CD4-positive, CD25-positive, alpha-beta regulatory T cell (primary cell): ENCODE results near the gene RHD. TPM values are rescaled to one million over a fixed set of nuclear protein-coding genes. Genes with fewer than 3 reads are reported as not detected.
A peak's percentile ranks its signal among the peaks of the same experiment; 100 is the strongest.

ENCODE experiments used
- ATAC-seq, 2 donors: fragments of 150-1000 bp; cut with Tn5 transposase; one replicate each; pipeline ENCODE4 v1.10.0; 2021; ENCODE audit warnings: low read depth in 2 of 2, moderate number of reproducible peaks in 2 of 2, moderate library complexity in 1 of 2
- DNase-seq, 3 donors: peaks; one replicate each; pipeline versions ENCODE4 v3.0.0 to v3.0.0-alpha.2; 2012 to 2022; ENCODE audit warnings: mixed read lengths in 1 of 3
- H3K27ac ChIP-seq: one replicate; pipeline ENCODE4 v1.7.0; 2013; ENCODE audit warnings: mild to moderate bottlenecking, low read length; ENCODE audit not compliant: insufficient read depth, poor library complexity, severe bottlenecking
- H3K27me3 ChIP-seq: one replicate; pipeline ENCODE4 v1.7.0; 2013; ENCODE audit warnings: low read length; ENCODE audit not compliant: control insufficient read depth, insufficient read depth
- H3K36me3 ChIP-seq: one replicate; pipeline ENCODE4 v1.7.0; 2013; ENCODE audit warnings: mild to moderate bottlenecking, low read length, moderate library complexity; ENCODE audit not compliant: control insufficient read depth, insufficient read depth
- H3K4me1 ChIP-seq: 2 replicates; pipeline ENCODE4 v1.7.0; 2013; ENCODE audit warnings: mild to moderate bottlenecking, low read length; ENCODE audit not compliant: insufficient read depth, control insufficient read depth, poor library complexity, severe bottlenecking
- H3K4me3 ChIP-seq: one replicate; pipeline ENCODE4 v1.7.0; 2013; ENCODE audit warnings: low read depth, mild to moderate bottlenecking, low read length, moderate library complexity
- H3K9me3 ChIP-seq, 2 experiments: 1 replicate in 1 of 2; 2 replicates in 1 of 2; pipeline ENCODE4 v1.7.0; 2013; ENCODE audit warnings: low read length in 2 of 2, mild to moderate bottlenecking in 1 of 2, moderate library complexity in 1 of 2; ENCODE audit not compliant: control insufficient read depth in 2 of 2
- H3K27ac Mint-ChIP-seq, 3 donors: one replicate each; pipeline ENCODE4 v1.8.0; 2020 to 2022; ENCODE audit warnings: mild to moderate bottlenecking in 3 of 3, mixed read lengths in 3 of 3, moderate library complexity in 2 of 3
- H3K27me3 Mint-ChIP-seq: one replicate; pipeline ENCODE4 v1.8.0; 2022; ENCODE audit warnings: mild to moderate bottlenecking, mixed read lengths
- H3K36me3 Mint-ChIP-seq: one replicate; pipeline ENCODE4 v1.8.0; 2020; ENCODE audit warnings: mixed read lengths
- H3K4me1 Mint-ChIP-seq, 4 donors: one replicate each; pipeline ENCODE4 v1.8.0; 2020 to 2022; ENCODE audit warnings: mixed read lengths in 4 of 4, mild to moderate bottlenecking in 1 of 4
- H3K4me3 Mint-ChIP-seq, 4 donors: one replicate each; pipeline ENCODE4 v1.8.0; 2020 to 2022; ENCODE audit warnings: mild to moderate bottlenecking in 4 of 4, mixed read lengths in 4 of 4, moderate library complexity in 3 of 4
- H3K9me3 Mint-ChIP-seq, 7 donors: one replicate each; pipeline ENCODE4 v1.8.0; 2020 to 2022; ENCODE audit warnings: mixed read lengths in 7 of 7, mild to moderate bottlenecking in 3 of 7, moderate library complexity in 2 of 7
- polyA plus RNA-seq, 4 donors: library from polyadenylated mRNA; unstranded; fragments of 300-500 nt; fragmentation: Illumina TruSeq; gene quantifications; one replicate each; pipeline ENCODE4 v1.2.3, GENCODE V29; 2021
- total RNA-seq: library from RNA; stranded (reverse); gene quantifications from one replicate; pipeline ENCODE4 v1.2.3, GENCODE V29; 2022

Gene RHD
- total and polyA plus RNA-seq, 5 donors from 2014 or later: 0.10 to 0.48 (median 0.29) TPM

- Histone ChIP-seq H3K4me1 (peaks cover 46% of the 10 kb centered on the region), H3K4me3 (no peak overlapping the region), H3K27ac (no peak overlapping the region), H3K27me3 (no peaks in the 10 kb centered on the region), H3K36me3 (peaks cover 18% of the 10 kb centered on the region), H3K9me3 (no peaks in the 10 kb centered on the region)
- peaks cover 4% of the 10 kb centered on the region for H3K27me3 Mint-ChIP-seq
- no peak overlapping the region for H3K27ac Mint-ChIP-seq
- H3K4me1 Mint-ChIP-seq: peaks cover 24 to 54% (median 40%) of the 10 kb centered on the region in 4 donors
- peak overlapping the region in 1 of 4 donors; percentile 70 for H3K4me3 Mint-ChIP-seq
- no peaks in the 10 kb centered on the region for H3K9me3 Mint-ChIP-seq
- peaks cover 19% of the 10 kb centered on the region for H3K36me3 Mint-ChIP-seq
- ATAC-seq (no peak), DNase-seq (no peak)
Observed at GRCh38 chr1:25238046-25238445, 34.3 kb upstream of the RHD start.

- Histone ChIP-seq H3K9me3 (no peaks in the 10 kb centered on the region), H3K27me3 (no peaks in the 10 kb centered on the region), H3K4me1 (peaks cover 56% of the 10 kb centered on the region), H3K36me3 (peaks cover 37% of the 10 kb centered on the region), H3K4me3 (peak overlapping the region; percentile 93), H3K27ac (peak overlapping the region; percentile 87)
- peaks cover 4% of the 10 kb centered on the region for H3K27me3 Mint-ChIP-seq
- H3K36me3 Mint-ChIP-seq: peaks cover 26% of the 10 kb centered on the region
- H3K9me3 Mint-ChIP-seq: no peaks in the 10 kb centered on the region
- DNase-seq (peak; percentile 75 to 91 (median 79)), ATAC-seq (peak; percentile 84 to 86)
- peaks cover 30 to 64% (median 54%) of the 10 kb centered on the region in 4 donors for H3K4me1 Mint-ChIP-seq
- H3K27ac Mint-ChIP-seq: peak overlapping the region; percentile 95 to 97 (median 97)
- H3K4me3 Mint-ChIP-seq: peak overlapping the region; percentile 91 to 98 (median 95)
Observed at GRCh38 chr1:25239681-25240541, 32.4 kb upstream of the RHD start.

- Histone ChIP-seq H3K27ac (peak overlapping the region; percentile 31), H3K4me1 (peaks cover 77% of the 10 kb centered on the region), H3K27me3 (no peaks in the 10 kb centered on the region), H3K36me3 (peaks cover 45% of the 10 kb centered on the region), H3K4me3 (peak overlapping the region; percentile 94), H3K9me3 (no peaks in the 10 kb centered on the region)
- Mint-ChIP-seq H3K4me3 (peak overlapping the region; percentile 67 to 98 (median 93)), H3K27ac (peak overlapping the region in 2 of 3 donors; percentile 11 to 42), H3K9me3 (no peaks in the 10 kb centered on the region), H3K27me3 (peaks cover 10% of the 10 kb centered on the region), H3K36me3 (peaks cover 40% of the 10 kb centered on the region), H3K4me1 (peaks cover 38 to 83% (median 68%) of the 10 kb centered on the region in 4 donors)
- DNase-seq: no peak
- ATAC-seq: no peak
Observed at GRCh38 chr1:25243907-25244306, 28.4 kb upstream of the RHD start.

- H3K4me1 Mint-ChIP-seq: peaks cover 30 to 69% (median 55%) of the 10 kb centered on the region in 4 donors
- ATAC-seq (no peak), DNase-seq (no peak)
- H3K4me3 Mint-ChIP-seq: peak overlapping the region; percentile 92 to 98 (median 98)
- no peaks in the 10 kb centered on the region for H3K27me3 ChIP-seq
- H3K36me3 ChIP-seq: peaks cover 45% of the 10 kb centered on the region
- H3K36me3 Mint-ChIP-seq: peaks cover 40% of the 10 kb centered on the region
- H3K4me3 ChIP-seq: peak overlapping the region; percentile 94
- no peaks in the 10 kb centered on the region for H3K9me3 Mint-ChIP-seq
- peak overlapping the region; percentile 99 to 100 (median 100) for H3K27ac Mint-ChIP-seq
- no peaks in the 10 kb centered on the region for H3K9me3 ChIP-seq
- H3K27me3 Mint-ChIP-seq: peaks cover 6% of the 10 kb centered on the region
- peaks cover 62% of the 10 kb centered on the region for H3K4me1 ChIP-seq
- H3K27ac ChIP-seq: peak overlapping the region; percentile 99
Observed at GRCh38 chr1:25245393-25245792, 26.9 kb upstream of the RHD start.

GRCh38 chr1:25245809-25246599 lies 26.3 kb upstream of the RHD start:
- Mint-ChIP-seq H3K4me3 (peak overlapping the region; percentile 92 to 98 (median 98)), H3K4me1 (peaks cover 27 to 63% (median 52%) of the 10 kb centered on the region in 4 donors), H3K27me3 (peaks cover 6% of the 10 kb centered on the region), H3K9me3 (no peaks in the 10 kb centered on the region), H3K27ac (peak overlapping the region; percentile 99 to 100 (median 100)), H3K36me3 (peaks cover 40% of the 10 kb centered on the region)
- no peaks in the 10 kb centered on the region for H3K27me3 ChIP-seq
- peaks cover 56% of the 10 kb centered on the region for H3K4me1 ChIP-seq
- DNase-seq (peak in 2 of 3 donors; percentile 8 to 40), ATAC-seq (no peak)
- H3K27ac ChIP-seq: peak overlapping the region; percentile 99
- no peaks in the 10 kb centered on the region for H3K9me3 ChIP-seq
- H3K36me3 ChIP-seq: peaks cover 41% of the 10 kb centered on the region
- peak overlapping the region; percentile 94 for H3K4me3 ChIP-seq

GRCh38 chr1:25246600-25247023 lies 25.7 kb upstream of the RHD start:
- peak overlapping the region; percentile 94 for H3K4me3 ChIP-seq
- peaks cover 52% of the 10 kb centered on the region for H3K4me1 ChIP-seq
- ATAC-seq: no peak
- Mint-ChIP-seq H3K9me3 (no peaks in the 10 kb centered on the region), H3K27me3 (peaks cover 6% of the 10 kb centered on the region), H3K4me1 (peaks cover 27 to 58% (median 52%) of the 10 kb centered on the region in 4 donors), H3K36me3 (peaks cover 40% of the 10 kb centered on the region), H3K4me3 (peak overlapping the region; percentile 92 to 98 (median 98)), H3K27ac (peak overlapping the region; percentile 99 to 100 (median 100))
- no peaks in the 10 kb centered on the region for H3K9me3 ChIP-seq
- DNase-seq: peak in 1 of 3 donors; percentile 50
- H3K36me3 ChIP-seq: peaks cover 41% of the 10 kb centered on the region
- peak overlapping the region; percentile 99 for H3K27ac ChIP-seq
- H3K27me3 ChIP-seq: no peaks in the 10 kb centered on the region

- Histone ChIP-seq H3K27ac (peak within 1 kb of the TSS; percentile 99), H3K36me3 (peaks cover 38% of the 10 kb centered on the region), H3K4me1 (peaks cover 48% of the 10 kb centered on the region), H3K9me3 (no peaks in the 10 kb centered on the region), H3K4me3 (peak within 1 kb of the TSS; percentile 94), H3K27me3 (no peaks in the 10 kb centered on the region)
- Mint-ChIP-seq H3K4me1 (peaks cover 27 to 62% (median 49%) of the 10 kb centered on the region in 4 donors), H3K36me3 (peaks cover 39% of the 10 kb centered on the region), H3K27me3 (peaks cover 6% of the 10 kb centered on the region), H3K4me3 (peak within 1 kb of the TSS; percentile 92 to 98 (median 98)), H3K9me3 (no peaks in the 10 kb centered on the region), H3K27ac (peak within 1 kb of the TSS; percentile 99 to 100 (median 100))
- ATAC-seq: peak; percentile 80 to 87
- DNase-seq: peak; percentile 99 to 100 (median 99)
Observed at GRCh38 chr1:25247024-25247828, 25.1 kb upstream of the RHD start, which contains the start of gene RSRP1. RSRP1 (minus strand) TSS chr1:25247454; CDS start chr1:25246963, 491 bp downstream.
